Choroid plexus epithelial cell (primary cell): Measurements from ENCODE around the gene DCAF6.

ENCODE experiments used
- DNase-seq: peaks from one replicate; pipeline ENCODE4 v3.0.0-alpha.2; 2010; ENCODE audit warnings: low read depth
- H3K4me3 ChIP-seq: 2 replicates; pipeline ENCODE4 v1.5.1; 2011; ENCODE audit warnings: low read depth, mild to moderate bottlenecking, control low read depth, low read length, moderate library complexity
- CTCF ChIP-seq: conservative IDR thresholded peaks from 2 replicates; pipeline ENCODE4 v1.5.1; 2011; ENCODE audit warnings: low read depth, mild to moderate bottlenecking, control low read depth, inconsistent platforms, low read length, moderate library complexity

DCAF6 gene

GRCh38 chr1:167933788-167934187 is 2.7 kb upstream of the DCAF6 start:
- no peak overlapping the region for H3K4me3 ChIP-seq
- no peak for DNase-seq
- TF ChIP-seq CTCF, result no peak

GRCh38 chr1:167934426-167935215 is 1.9 kb upstream of the DCAF6 start:
- TF ChIP-seq CTCF, result no peak
- H3K4me3 ChIP-seq, result peak overlapping the region; percentile 92
- DNase-seq, result peak; percentile 53

- H3K4me3 ChIP-seq, result peak overlapping the region; percentile 92
- peak; percentile 21 for TF ChIP-seq CTCF
- DNase-seq, result peak; percentile 57
These were observed 1.0 kb upstream of the DCAF6 start for GRCh38 chr1:167935216-167936067.

GRCh38 chr1:167936930-167937708 is 636 bp downstream of the DCAF6 start, which contains the start of gene MPC2:
Gene MPC2, minus strand, starts transcription at chr1:167937072. Its CDS starts 1,231 bp downstream, at chr1:167935841.
- TF ChIP-seq CTCF, result no peak
- DNase-seq, result peak; percentile 85
- H3K4me3 ChIP-seq, result peak within 1 kb of the TSS; percentile 92

DNA sequence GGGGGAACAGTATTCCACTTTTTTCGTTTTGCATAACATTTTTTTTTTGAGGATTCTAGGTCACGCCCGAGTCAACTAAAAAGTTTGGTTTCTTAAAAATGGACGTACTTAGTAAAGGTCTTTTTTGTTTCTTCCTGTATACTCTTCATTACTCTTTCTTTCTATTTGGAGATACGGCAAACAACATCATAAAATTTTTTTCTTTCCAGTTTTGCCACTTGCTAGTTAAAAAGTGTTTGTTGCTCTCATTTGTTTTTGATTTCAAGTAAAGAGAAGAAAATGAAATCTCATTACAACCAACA is 1.2 kb downstream of the DCAF6 start:
- H3K4me3 ChIP-seq, result peak overlapping the region; percentile 92
- TF ChIP-seq CTCF, result no peak
- DNase-seq, result no peak

DNA sequence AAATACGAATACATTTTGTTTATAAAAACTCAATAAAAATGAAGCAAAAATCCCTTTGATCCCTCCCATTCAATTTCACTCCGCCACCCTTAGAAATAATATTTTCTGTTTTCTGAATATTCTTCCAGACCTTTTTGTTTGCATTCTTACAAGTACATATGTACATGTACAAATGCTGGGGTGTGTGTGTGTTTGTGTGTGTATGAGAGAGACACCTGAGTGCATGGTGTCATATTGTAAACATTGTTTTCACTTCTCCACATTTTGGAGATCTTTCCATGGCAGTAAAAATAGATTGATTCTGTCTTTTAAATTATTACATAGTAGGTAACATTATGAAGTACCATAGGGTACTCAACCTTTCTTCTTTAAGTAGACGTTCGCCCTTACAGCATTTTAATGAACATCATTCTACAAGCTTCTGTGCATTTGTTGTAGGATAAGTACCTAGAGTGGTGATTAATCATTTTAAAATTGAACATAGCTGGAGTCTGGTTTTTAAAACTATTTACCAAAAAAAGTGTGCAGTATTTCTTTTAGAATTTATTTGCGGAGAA is 1.7 kb downstream of the DCAF6 start:
- peak overlapping the region; percentile 92 for H3K4me3 ChIP-seq
- no peak for TF ChIP-seq CTCF
- no peak for DNase-seq
